HepG2 (cell line): ENCODE data around the gene PAXX. TPM values are rescaled to one million over a fixed set of nuclear protein-coding genes. Genes with fewer than 3 reads are reported as not detected.

Experiments
- ATAC-seq: fragments of 200-7000 bp; cut with Tn5 transposase; 3 replicates; pipeline ENCODE4 v1.9.1; 2020; ENCODE audit warnings: mild to moderate bottlenecking, moderate library complexity
- BruUV-seq: library from RNA; stranded (reverse); fragments of 400-500 nt; replicated peaks from 2 replicates; lab custom pipeline; 2021; lab: Mats Ljungman, UMichigan
- CTCF ChIA-PET: fragments of 300-600 bp; formaldehyde crosslinking; extraction: SDS; loops from one replicate; lab custom pipeline; 2021; ENCODE audit warnings: low total read pairs, inconsistent platforms, low intra/inter-chr PET ratio; lab: Yijun Ruan, JAX
- POLR2A ChIA-PET: fragments of 350-600 bp; sonication (Branson Sonifier 250); formaldehyde crosslinking; loops from one replicate; lab custom pipeline; 2020; ENCODE audit warnings: antibody characterized with exemption, inconsistent platforms; lab: Yijun Ruan, JAX
- DNase-seq: peaks from one replicate; pipeline ENCODE4 v3.0.0-alpha.2; 2015; ENCODE audit warnings: low spot score
- FAIRE-seq: peaks from 3 replicates; lab custom pipeline; 2011; peaks lifted over from hg19 to GRCh38; lab: Jason Lieb, UNC
- H2AFZ ChIP-seq: one replicate; pipeline ENCODE4 v1.6.1; 2011; ENCODE audit warnings: low read length, inconsistent platforms
- H3K27ac ChIP-seq: fragments of 300-600 bp; 3 replicates; pipeline ENCODE4 v1.8.0; 2011; ENCODE audit warnings: mixed run types, mild to moderate bottlenecking, mixed read lengths, low read length, inconsistent platforms; ENCODE audit not compliant: insufficient read depth; ENCODE audit errors: extremely low read length
- H3K27me3 ChIP-seq, 2 experiments: fragments of 200-600 bp in 1 of 2; 2 replicates in 1 of 2; 3 replicates in 1 of 2; pipeline versions ENCODE4 v1.6.0 to v1.8.0; 2011; ENCODE audit warnings: low read length in 2 of 2, mild to moderate bottlenecking in 2 of 2, moderate library complexity in 2 of 2, inconsistent platforms in 1 of 2; ENCODE audit not compliant: insufficient read depth in 2 of 2, control insufficient read depth in 1 of 2
- H3K36me3 ChIP-seq, 2 experiments: fragments of 200-600 bp in 1 of 2; replicated peaks in 1 of 2; 2 replicates in 1 of 2; 3 replicates in 1 of 2; pipeline versions ENCODE4 v1.5.1 to v1.8.0; 2011; ENCODE audit warnings: low read length in 2 of 2, inconsistent platforms in 1 of 2; ENCODE audit not compliant: insufficient read depth in 2 of 2, control insufficient read depth in 1 of 2
- H3K4me1 ChIP-seq: 2 replicates; pipeline ENCODE4 v1.5.1; 2012; ENCODE audit warnings: low read length, inconsistent platforms; ENCODE audit not compliant: insufficient read depth
- H3K4me2 ChIP-seq: 2 replicates; pipeline ENCODE4 v1.6.0; 2011; ENCODE audit warnings: low read depth, low read length, inconsistent platforms
- H3K4me3 ChIP-seq, 3 experiments: fragments of 200-600 bp in 1 of 3; sonication (generic), shearing (Covaris generic) in 1 of 3; replicated peaks in 1 of 3; 2 replicates each; pipeline ENCODE4 v1.5.1; 2011 to 2016; ENCODE audit warnings: low read length in 3 of 3, inconsistent platforms in 2 of 3, low read depth in 2 of 3, mild to moderate bottlenecking in 2 of 3, control low read depth in 1 of 3, mixed read lengths in 1 of 3; ENCODE audit not compliant: insufficient read depth in 1 of 3
- H3K79me2 ChIP-seq: one replicate; pipeline ENCODE4 v1.6.1; 2011; ENCODE audit warnings: low read length, inconsistent platforms; ENCODE audit not compliant: insufficient read depth
- H3K9ac ChIP-seq: 2 replicates; pipeline ENCODE4 v1.6.0; 2011; ENCODE audit warnings: mild to moderate bottlenecking, low read depth, low read length, inconsistent platforms; ENCODE audit not compliant: insufficient read depth
- H3K9me3 ChIP-seq: 2 replicates; pipeline ENCODE4 v1.5.1; 2012; ENCODE audit warnings: mild to moderate bottlenecking, low read length
- H4K20me1 ChIP-seq: 2 replicates; pipeline ENCODE4 v1.6.0; 2011; ENCODE audit warnings: inconsistent platforms, mild to moderate bottlenecking, low read length, moderate library complexity; ENCODE audit not compliant: insufficient read depth
- ARNT2 ChIP-seq: sonication (generic); formaldehyde crosslinking; IDR thresholded peaks from 2 replicates; pipeline ENCODE4 v1.8.0; 2022; ENCODE audit warnings: mild to moderate bottlenecking, low read depth, missing genetic modification reagents, moderate library complexity
- BORCS8-MEF2B ChIP-seq: sonication (generic); formaldehyde crosslinking; IDR thresholded peaks from 2 replicates; pipeline ENCODE4 v1.8.0; 2022; ENCODE audit warnings: mild to moderate bottlenecking, missing genetic modification reagents
- CSRNP1 ChIP-seq: sonication (generic); formaldehyde crosslinking; IDR thresholded peaks from 2 replicates; pipeline ENCODE4 v1.8.1; 2023; ENCODE audit warnings: mild to moderate bottlenecking, missing genetic modification reagents
- FOXA3 ChIP-seq: IDR thresholded peaks from 2 replicates; pipeline ENCODE4 v1.6.1; 2016; ENCODE audit warnings: missing genetic modification reagents, missing compliant biosample characterization
- GFI1 ChIP-seq: sonication (generic); formaldehyde crosslinking; IDR thresholded peaks from 2 replicates; pipeline ENCODE4 v1.5.0; 2020; ENCODE audit warnings: missing genetic modification reagents, mild to moderate bottlenecking, borderline replicate concordance
- HOXA3 ChIP-seq: sonication (generic); formaldehyde crosslinking; IDR thresholded peaks from 2 replicates; pipeline ENCODE4 v1.5.0; 2020; ENCODE audit warnings: missing genetic modification reagents
- KDM3A ChIP-seq: IDR thresholded peaks from 2 replicates; pipeline ENCODE4 v1.6.1; 2018; ENCODE audit warnings: low read depth, missing compliant biosample characterization
- LBX2 ChIP-seq: sonication (generic); formaldehyde crosslinking; IDR thresholded peaks from 2 replicates; pipeline ENCODE4 v1.5.0; 2020; ENCODE audit warnings: missing genetic modification reagents, mild to moderate bottlenecking, borderline replicate concordance
- MIER2 ChIP-seq: IDR thresholded peaks from 2 replicates; pipeline ENCODE4 v1.6.1; 2016; ENCODE audit warnings: missing biosample characterization, missing genetic modification reagents
- MYC ChIP-seq: sonication (generic); formaldehyde crosslinking; IDR thresholded peaks from 2 replicates; pipeline ENCODE4 v1.9.0; 2021; ENCODE audit warnings: missing genetic modification reagents, borderline replicate concordance
- MYNN ChIP-seq: sonication (generic); formaldehyde crosslinking; IDR thresholded peaks from 2 replicates; pipeline ENCODE4 v1.4.0; 2020; ENCODE audit warnings: mild to moderate bottlenecking, low read depth, missing genetic modification reagents
- NFE2 ChIP-seq: sonication (generic); formaldehyde crosslinking; IDR thresholded peaks from 2 replicates; pipeline ENCODE4 v1.4.0; 2020; ENCODE audit warnings: missing genetic modification reagents
- PHF8 ChIP-seq: sonication (generic); formaldehyde crosslinking; IDR thresholded peaks from 2 replicates; pipeline ENCODE4 v1.5.0; 2020; ENCODE audit warnings: missing genetic modification reagents
- RBAK ChIP-seq: sonication (generic); formaldehyde crosslinking; IDR thresholded peaks from 2 replicates; pipeline ENCODE4 v1.5.1; 2020; ENCODE audit warnings: mild to moderate bottlenecking, missing genetic modification reagents
- RBFOX2 ChIP-seq: fragments of 200-400 bp; formaldehyde crosslinking; IDR thresholded peaks from 2 replicates; pipeline ENCODE4 v1.6.1; 2017; ENCODE audit warnings: low read depth, mild to moderate bottlenecking, low read length
- RBM39 ChIP-seq: fragments of 200-400 bp; formaldehyde crosslinking; IDR thresholded peaks from one replicate; pipeline ENCODE4 v1.6.1; 2018; ENCODE audit warnings: antibody characterized with exemption, mild to moderate bottlenecking, low read depth, low read length; ENCODE audit not compliant: poor library complexity, severe bottlenecking
- SMAD1 ChIP-seq: sonication (generic); formaldehyde crosslinking; IDR thresholded peaks from 2 replicates; pipeline ENCODE4 v1.4.0; 2020; ENCODE audit warnings: missing genetic modification reagents, low read depth, mild to moderate bottlenecking, borderline replicate concordance
- SP5 ChIP-seq: IDR thresholded peaks from 2 replicates; pipeline ENCODE4 v1.6.1; 2016; ENCODE audit warnings: low read depth, borderline replicate concordance
- SRSF1 ChIP-seq: fragments of 200-400 bp; formaldehyde crosslinking; optimal IDR thresholded peaks from 2 replicates; pipeline ENCODE3; 2017; ENCODE audit warnings: mild to moderate bottlenecking, low read depth, low read length, moderate library complexity
- U2AF1 ChIP-seq: fragments of 200-400 bp; formaldehyde crosslinking; optimal IDR thresholded peaks from 2 replicates; pipeline ENCODE3; 2017; ENCODE audit warnings: mild to moderate bottlenecking, low read depth, low read length
- ZNF589 ChIP-seq: sonication (generic); formaldehyde crosslinking; conservative IDR thresholded peaks from 2 replicates; pipeline ENCODE4 v1.8.0; 2022; ENCODE audit warnings: mild to moderate bottlenecking, moderate library complexity, missing genetic modification reagents
- WGBS: methylation state at CpG from one replicate; pipeline ENCODE4 v1.1.6; 2017; ENCODE audit warnings: low lambda C conversion rate; 5-methylcytosine and 5-hydroxymethylcytosine counted together
- in situ Hi-C: cut with HindIII; loops from 2 replicates; pipeline ENCODE4 v1.10.0; 2017; ENCODE audit warnings: low pct_unique_long_range_greater_than_20kb; ENCODE audit not compliant: extremely low pct_ligation_motif_present
- intact Hi-C: fragments of 100-400 bp; cut with micrococcal nuclease; formaldehyde crosslinking; loops from one replicate; pipeline ENCODE4 v1.10.0; 2022; ENCODE audit not compliant: unreplicated experiment
- polyA plus RNA-seq, 8 experiments: library from polyadenylated mRNA; depleted of rRNA in 3 of 8; stranded (reverse) in 7 of 8; unstranded in 1 of 8; fragments of >200 nt; fragmentation: Illumina TruSeq in 4 of 8; extraction: Trizol in 4 of 8; gene quantifications; 2 replicates each; pipeline versions ENCODE4 v1.2.1 to v1.2.3, GENCODE V29; 2011 to 2016; ENCODE audit warnings: low read depth in 4 of 8, missing spikeins in 1 of 8, mixed read lengths in 1 of 8; ENCODE audit not compliant: insufficient read depth in 1 of 8
- total RNA-seq, 5 experiments: library from RNA; depleted of rRNA; stranded (reverse); fragments of >200 nt; fragmentation: Illumina TruSeq; extraction: Trizol; gene quantifications; 2 replicates each; pipeline ENCODE4 v1.2.3, GENCODE V29; 2016; ENCODE audit warnings: low read depth in 1 of 5

The PAXX gene
- total and polyA plus RNA-seq, 2 of the 13 experiments (the other 11 are each of a cell fraction or from before 2014, with no cell fraction given), result 14.0 to 31.9 TPM

- intact Hi-C loops, result loop anchor here (2.0 kb wide), 1 partner anchor 47 kb away; the partner anchor contains the start of gene PAXX
- ChIA-PET POLR2A (interaction anchor here (0.7 to 2.4 kb wide), 8 partner anchors 14 to 90 kb away, joined by 3 to 11 read pairs (median 4); partner anchors contain the start of genes CLIC3, PAXX and TRAF2), CTCF (no interaction called here)
- Histone ChIP-seq H3K9me3 (no peaks in the 10 kb centered on the region), H3K27ac (peak overlapping the region; percentile 74), H3K27me3 (no peaks in the 10 kb centered on the region), H2AFZ (no peak overlapping the region), H3K36me3 (peaks cover 7 to 22% of the 10 kb centered on the region in 2 experiments), H3K4me3 (peak overlapping the region in 2 of 3 experiments; percentile 44 to 52; a peak in 4 of 6 replicates), H4K20me1 (no peaks in the 10 kb centered on the region), H3K79me2 (peaks cover 14% of the 10 kb centered on the region), H3K4me1 (peaks cover 47% of the 10 kb centered on the region), H3K9ac (peak overlapping the region; percentile 20; the same call in 1 of the 2 replicates), H3K4me2 (peak overlapping the region; percentile 71)
- in situ Hi-C loops, result loop anchor here (5.0 kb wide), 1 partner anchor 87 kb away; the partner anchor contains the start of gene FUT7
- FAIRE-seq (no peak), DNase-seq (peak; percentile 31), ATAC-seq (no peak)
- BruUV-seq, result no TSS peak
- WGBS, result 84% methylated on average over 10 of the region's 30 CpGs
- TF ChIP-seq RBM39, result peak; percentile 9
- 0 out of 2 replicates have a peak, but pooled peaks have one; percentile 15 for TF ChIP-seq KDM3A (CRISPR knock-in tag)
- 0 out of 2 replicates have a peak, but pooled peaks have one; percentile 24 for TF ChIP-seq HOXA3
- TF ChIP-seq FOXA3 (CRISPR knock-in tag), result no peak
- TF ChIP-seq MIER2 (CRISPR knock-in tag), result no peak
- TF ChIP-seq CSRNP1 (CRISPR knock-in tag), result 0 out of 2 replicates have a peak, but pooled peaks have one; percentile 32
- TF ChIP-seq PHF8 (CRISPR knock-in tag), result no peak
- no peak for TF ChIP-seq MYNN
- TF ChIP-seq ZNF589, result 0 out of 2 replicates have a peak, but pooled peaks have one; percentile 47
- TF ChIP-seq U2AF1, result no peak
- no peak for TF ChIP-seq LBX2 (CRISPR knock-in tag)
- TF ChIP-seq SMAD1 (CRISPR knock-in tag), result no peak
- no peak for TF ChIP-seq GFI1 (CRISPR knock-in tag)
- TF ChIP-seq NFE2 (CRISPR knock-in tag), result no peak
- peak; percentile 34; the same call in 1 of the 2 replicates for TF ChIP-seq RBFOX2
- 0 out of 2 replicates have a peak, but pooled peaks have one; percentile 40 for TF ChIP-seq BORCS8-MEF2B
- TF ChIP-seq MYC (CRISPR knock-in tag), result peak; percentile 68; the same call in 1 of the 2 replicates
- TF ChIP-seq ARNT2 (CRISPR knock-in tag), result no peak
- TF ChIP-seq SRSF1, result peak; percentile 24
- TF ChIP-seq RBAK (CRISPR knock-in tag), result no peak
- peak; percentile 73; the same call in 1 of the 2 replicates for TF ChIP-seq SP5 (CRISPR knock-in tag)
These were observed 46.6 kb upstream of the PAXX start for GRCh38 chr9:136945333-136946227.
